ENCODE measurements around the gene C20orf144.
"Not testable (repeated sequence)": the region's sequence is repeated elsewhere in the genome, so short reads cannot be mapped to it uniquely, and the experiment has no call there.

Gene C20orf144

DNA sequence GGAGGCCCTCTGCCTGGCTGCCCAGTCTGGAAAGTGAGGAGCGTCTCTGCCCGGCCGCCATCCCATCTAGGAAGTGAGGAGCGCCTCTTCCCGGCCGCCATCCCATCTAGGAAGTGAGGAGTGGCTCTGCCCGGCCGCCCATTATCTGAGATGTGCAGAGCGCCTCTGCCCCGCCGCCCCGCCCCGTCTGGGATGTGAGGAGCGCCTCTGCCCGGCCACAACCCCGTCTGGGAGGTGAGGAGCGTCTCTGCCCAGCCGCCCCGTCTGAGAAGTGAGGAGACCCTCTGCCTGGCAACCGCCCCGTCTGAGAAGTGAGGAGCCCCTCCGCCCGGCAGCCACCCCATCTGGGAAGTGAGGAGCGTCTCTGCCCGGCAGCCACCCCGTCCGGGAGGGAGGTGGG, 36.8 kb downstream of the C20orf144 start:
- H3K9me3 ChIP-seq (ENCODE audit: control insufficient read depth, low read length); H3K27me3 ChIP-seq (ENCODE audit: control insufficient read depth, insufficient read depth, low read length, poor library complexity, severe bottlenecking); H3K27ac ChIP-seq (ENCODE audit: insufficient read depth, low read depth, low read length, poor library complexity, severe bottlenecking); H3K4me1 ChIP-seq (ENCODE audit: control insufficient read depth, insufficient read depth, low read length); H3K4me3 ChIP-seq (ENCODE audit: insufficient read depth, low read depth, low read length); H3K36me3 ChIP-seq (ENCODE audit: control insufficient read depth, insufficient read depth, low read length): not testable (repeated sequence)
- 93 to 97% methylated on average over 17 to 23 of the region's 27 CpGs for WGBS, 2 experiments

DNA sequence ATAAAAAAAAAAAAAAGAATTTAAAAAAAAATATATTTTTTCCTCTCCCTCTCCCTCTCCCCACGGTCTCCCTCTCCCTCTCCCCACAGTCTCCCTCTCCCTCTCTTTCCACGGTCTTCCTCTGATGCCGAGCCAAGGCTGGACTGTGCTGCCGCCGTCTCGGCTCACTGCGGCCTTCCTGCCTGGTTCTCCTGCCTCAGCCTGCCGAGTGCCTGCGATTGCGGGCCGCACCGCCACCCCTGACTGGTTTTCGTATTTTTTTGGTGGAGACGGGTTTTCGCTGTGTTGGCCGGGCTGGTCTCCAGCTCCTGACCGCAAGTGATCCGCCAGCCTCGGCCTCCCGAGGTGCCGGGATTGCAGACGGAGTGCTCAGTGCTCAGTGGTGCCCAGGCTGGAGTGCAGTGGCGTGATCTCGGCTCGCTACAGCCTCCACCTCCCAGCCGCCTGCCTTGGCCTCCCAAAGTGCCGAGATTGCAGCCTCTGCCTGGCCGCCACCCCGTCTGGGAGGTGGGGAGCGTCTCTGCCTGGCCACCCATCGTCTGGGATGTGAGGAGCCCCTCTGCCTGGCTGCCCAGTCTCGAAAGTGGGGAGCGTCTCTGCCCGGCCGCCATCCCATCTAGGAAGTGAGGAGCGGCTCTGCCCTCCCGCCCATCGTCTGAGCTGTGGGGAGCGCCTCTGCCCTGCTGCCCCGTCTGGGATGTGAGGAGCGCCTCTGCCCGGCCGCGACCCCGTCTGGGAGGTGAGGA, 38.7 kb downstream of the C20orf144 start:
- H3K27ac ChIP-seq (ENCODE audit: insufficient read depth, low read depth, low read length, poor library complexity, severe bottlenecking); H3K4me3 ChIP-seq (ENCODE audit: insufficient read depth, low read depth, low read length); H3K36me3 ChIP-seq (ENCODE audit: control insufficient read depth, insufficient read depth, low read length); H3K9me3 ChIP-seq (ENCODE audit: control insufficient read depth, low read length); H3K27me3 ChIP-seq (ENCODE audit: control insufficient read depth, insufficient read depth, low read length, poor library complexity, severe bottlenecking); H3K4me1 ChIP-seq (ENCODE audit: control insufficient read depth, insufficient read depth, low read length): not testable (repeated sequence)
- 95 to 96% methylated on average over 45 of the region's 45 CpGs for WGBS, 2 experiments

DNA sequence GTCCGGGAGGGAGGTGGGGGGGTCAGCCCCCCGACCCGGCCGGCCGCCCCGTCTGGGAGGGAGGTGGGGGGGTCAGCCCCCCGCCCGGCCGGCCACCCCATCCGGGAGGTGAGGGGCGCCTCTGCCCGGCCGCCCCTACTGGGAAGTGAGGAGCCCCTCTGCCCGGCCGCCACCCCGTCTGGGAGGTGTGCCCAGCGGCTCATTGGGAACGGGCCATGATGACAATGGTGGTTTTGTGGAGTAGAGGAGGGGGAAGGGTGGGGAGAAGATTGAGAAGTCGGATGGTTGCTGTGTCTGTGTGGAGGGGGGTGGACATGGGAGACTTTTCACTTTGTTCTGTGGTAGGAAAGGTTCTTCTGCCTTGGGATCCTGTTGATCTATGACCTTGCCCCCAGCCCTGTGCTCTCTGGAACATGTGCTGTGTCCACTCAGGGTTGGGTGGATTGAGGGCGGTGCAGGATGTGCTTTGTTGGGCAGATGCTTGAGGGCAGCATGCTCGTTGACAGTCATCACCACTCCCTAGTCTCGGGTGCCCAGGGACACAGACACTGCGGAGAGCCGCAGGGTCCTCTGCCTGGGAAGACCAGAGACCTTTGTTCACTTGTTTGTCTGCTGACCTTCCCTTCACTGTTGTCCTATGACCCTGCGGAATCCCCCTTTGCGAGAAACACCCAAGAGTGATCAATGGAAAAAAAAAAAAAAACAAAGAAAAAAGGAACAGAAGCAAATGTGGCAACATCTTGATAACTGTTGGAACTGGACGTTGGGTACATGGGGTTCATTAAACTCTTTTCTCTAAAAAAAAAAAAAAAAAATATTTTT, 39.7 kb downstream of the C20orf144 start:
- Histone ChIP-seq H3K9me3 (ENCODE audit: control insufficient read depth, low read length) (no peaks in the 10 kb centered on the region), H3K36me3 (ENCODE audit: control insufficient read depth, insufficient read depth, low read length) (no peaks in the 10 kb centered on the region), H3K27me3 (ENCODE audit: control insufficient read depth, insufficient read depth, low read length, poor library complexity, severe bottlenecking) (no peaks in the 10 kb centered on the region), H3K4me3 (ENCODE audit: insufficient read depth, low read depth, low read length) (no peak overlapping the region), H3K27ac (ENCODE audit: insufficient read depth, low read depth, low read length, poor library complexity, severe bottlenecking) (no peak overlapping the region), H3K4me1 (ENCODE audit: control insufficient read depth, insufficient read depth, low read length) (no peaks in the 10 kb centered on the region)
- WGBS, 2 experiments = 95 to 97% methylated on average over 27 of the region's 27 CpGs

DNA sequence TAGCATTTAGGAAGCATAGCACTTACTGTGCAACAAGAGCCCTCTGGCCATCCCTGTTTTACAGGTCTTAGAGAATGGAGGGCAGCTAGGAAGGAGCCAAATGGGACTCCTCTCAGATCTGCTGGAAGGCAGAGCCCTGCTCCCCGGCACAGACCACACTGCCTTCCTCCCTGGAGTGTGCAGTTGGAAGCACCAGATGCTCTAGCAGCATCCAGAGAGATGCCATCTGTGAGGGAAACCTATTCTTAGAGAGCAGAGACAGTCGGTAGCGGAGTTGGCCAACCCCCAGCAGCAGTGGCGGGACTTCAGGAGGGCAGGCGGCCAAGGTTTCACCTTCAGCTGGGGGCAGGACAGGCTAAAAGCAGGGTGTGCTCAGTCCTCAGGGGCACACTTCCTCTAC, 40.7 kb downstream of the C20orf144 start:
- no peak overlapping the region for H3K27ac ChIP-seq (ENCODE audit: insufficient read depth, low read depth, low read length, poor library complexity, severe bottlenecking)
- no peaks in the 10 kb centered on the region for H3K36me3 ChIP-seq (ENCODE audit: control insufficient read depth, insufficient read depth, low read length)
- 88 to 92% methylated on average over 5 of the region's 5 CpGs for WGBS, 2 experiments
- no peaks in the 10 kb centered on the region for H3K9me3 ChIP-seq (ENCODE audit: control insufficient read depth, low read length)
- H3K4me3 ChIP-seq (ENCODE audit: insufficient read depth, low read depth, low read length) = no peak overlapping the region
- H3K27me3 ChIP-seq (ENCODE audit: control insufficient read depth, insufficient read depth, low read length, poor library complexity, severe bottlenecking) = no peaks in the 10 kb centered on the region
- H3K4me1 ChIP-seq (ENCODE audit: control insufficient read depth, insufficient read depth, low read length) = no peaks in the 10 kb centered on the region

DNA sequence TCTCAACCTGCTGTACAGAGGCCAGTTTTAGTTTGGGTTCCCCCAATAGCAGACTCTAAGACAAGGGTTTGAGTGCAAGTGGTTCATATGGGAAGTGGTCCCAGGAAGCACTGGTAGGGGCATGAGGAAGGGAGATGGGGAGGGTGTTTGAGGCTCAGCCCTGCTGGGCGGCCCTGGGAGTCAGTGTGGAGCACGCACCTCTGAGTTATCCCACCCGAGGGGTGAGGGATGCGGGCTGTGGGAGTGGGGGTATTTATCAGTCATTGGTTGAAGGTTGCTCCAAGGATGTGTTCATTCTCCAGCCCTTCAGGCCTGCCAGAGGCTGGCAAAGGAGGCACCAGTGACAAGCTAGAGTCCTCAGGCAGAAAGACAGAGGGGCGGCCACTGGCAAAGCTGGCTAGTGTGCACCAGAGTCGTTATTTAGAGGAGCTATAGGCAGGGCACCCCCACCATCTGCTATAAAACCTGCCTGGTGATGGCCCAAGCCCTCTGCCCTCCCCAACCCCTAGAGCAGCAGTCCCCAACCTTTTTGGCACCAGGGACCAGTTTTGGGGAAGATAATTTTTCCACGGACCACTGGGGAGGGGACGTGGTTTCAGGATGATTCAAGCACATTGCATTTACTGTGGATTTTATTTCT, 41.5 kb downstream of the C20orf144 start:
- 88 to 97% methylated on average over 7 of the region's 8 CpGs for WGBS, 2 experiments
- Histone ChIP-seq H3K27me3 (ENCODE audit: control insufficient read depth, insufficient read depth, low read length, poor library complexity, severe bottlenecking) (no peaks in the 10 kb centered on the region), H3K4me1 (ENCODE audit: control insufficient read depth, insufficient read depth, low read length) (no peaks in the 10 kb centered on the region), H3K36me3 (ENCODE audit: control insufficient read depth, insufficient read depth, low read length) (no peaks in the 10 kb centered on the region), H3K27ac (ENCODE audit: insufficient read depth, low read depth, low read length, poor library complexity, severe bottlenecking) (no peak overlapping the region), H3K9me3 (ENCODE audit: control insufficient read depth, low read length) (no peaks in the 10 kb centered on the region), H3K4me3 (ENCODE audit: insufficient read depth, low read depth, low read length) (no peak overlapping the region)

DNA sequence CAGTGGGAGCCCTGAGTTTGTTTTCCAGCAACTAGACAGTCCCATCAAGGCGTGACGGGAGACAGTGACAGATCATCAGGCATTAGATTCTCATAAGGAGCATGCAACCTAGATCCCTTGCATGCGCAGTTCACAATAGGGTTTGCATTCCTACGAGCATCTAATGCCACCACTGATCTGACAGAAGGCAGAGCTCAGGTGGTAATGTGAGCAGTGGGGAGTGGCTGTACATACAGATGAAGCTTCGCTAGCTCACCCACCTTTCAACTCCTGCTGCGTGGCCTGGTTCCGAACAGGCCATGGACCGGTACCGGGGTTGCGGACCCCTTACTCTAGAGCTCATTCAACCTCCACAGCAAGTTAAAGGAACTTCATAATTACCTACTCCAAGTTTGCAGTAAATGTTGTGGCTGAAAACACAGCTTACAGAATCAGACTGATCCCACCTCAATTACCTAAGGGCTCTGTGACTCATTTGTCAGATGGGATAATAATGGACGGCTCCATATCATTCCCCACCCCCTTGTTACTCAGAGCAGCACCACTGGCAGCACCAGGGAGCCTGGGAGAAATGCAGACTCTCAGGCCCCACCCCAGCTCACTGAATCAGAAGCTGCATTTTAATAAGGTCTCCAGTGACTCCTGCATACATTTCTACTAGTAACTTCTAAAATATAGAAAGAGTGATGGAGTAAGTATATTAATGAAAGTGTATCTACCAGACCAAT, 42.2 kb downstream of the C20orf144 start:
- no peak overlapping the region for H3K27ac ChIP-seq (ENCODE audit: insufficient read depth, low read depth, low read length, poor library complexity, severe bottlenecking)
- no peaks in the 10 kb centered on the region for H3K27me3 ChIP-seq (ENCODE audit: control insufficient read depth, insufficient read depth, low read length, poor library complexity, severe bottlenecking)
- no peaks in the 10 kb centered on the region for H3K4me1 ChIP-seq (ENCODE audit: control insufficient read depth, insufficient read depth, low read length)
- H3K4me3 ChIP-seq (ENCODE audit: insufficient read depth, low read depth, low read length) = no peak overlapping the region
- H3K36me3 ChIP-seq (ENCODE audit: control insufficient read depth, insufficient read depth, low read length) = no peaks in the 10 kb centered on the region
- 91 to 94% methylated on average over 11 of the region's 11 CpGs for WGBS, 2 experiments
- H3K9me3 ChIP-seq (ENCODE audit: control insufficient read depth, low read length) = no peaks in the 10 kb centered on the region

DNA sequence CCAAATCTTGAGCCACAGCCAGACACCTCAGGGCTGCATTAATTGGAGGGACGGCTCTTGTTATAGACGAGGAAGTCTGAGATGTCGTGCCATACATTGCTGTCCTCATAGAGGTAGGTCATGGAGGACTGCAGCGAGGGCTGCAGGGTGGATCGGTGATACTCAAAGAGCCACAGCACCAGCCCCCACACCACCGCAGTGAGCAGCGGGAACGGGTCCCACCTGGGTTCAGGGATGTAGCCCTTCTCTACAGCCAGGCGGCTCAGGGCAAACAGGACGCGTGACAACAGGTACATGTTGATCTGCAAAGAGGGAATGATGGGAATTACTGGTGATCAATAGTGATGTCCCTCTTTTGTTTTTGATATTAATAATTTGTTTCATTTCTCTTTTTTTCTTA, 45.5 kb downstream of the C20orf144 start:
- H3K4me1 ChIP-seq (ENCODE audit: control insufficient read depth, insufficient read depth, low read length) = no peaks in the 10 kb centered on the region
- no peaks in the 10 kb centered on the region for H3K27me3 ChIP-seq (ENCODE audit: control insufficient read depth, insufficient read depth, low read length, poor library complexity, severe bottlenecking)
- H3K36me3 ChIP-seq (ENCODE audit: control insufficient read depth, insufficient read depth, low read length) = no peaks in the 10 kb centered on the region
- no peaks in the 10 kb centered on the region for H3K9me3 ChIP-seq (ENCODE audit: control insufficient read depth, low read length)
- H3K27ac ChIP-seq (ENCODE audit: insufficient read depth, low read depth, low read length, poor library complexity, severe bottlenecking) = no peak overlapping the region
- no peak overlapping the region for H3K4me3 ChIP-seq (ENCODE audit: insufficient read depth, low read depth, low read length)
- WGBS, 2 experiments = 92 to 93% methylated on average over 11 of the region's 11 CpGs

DNA sequence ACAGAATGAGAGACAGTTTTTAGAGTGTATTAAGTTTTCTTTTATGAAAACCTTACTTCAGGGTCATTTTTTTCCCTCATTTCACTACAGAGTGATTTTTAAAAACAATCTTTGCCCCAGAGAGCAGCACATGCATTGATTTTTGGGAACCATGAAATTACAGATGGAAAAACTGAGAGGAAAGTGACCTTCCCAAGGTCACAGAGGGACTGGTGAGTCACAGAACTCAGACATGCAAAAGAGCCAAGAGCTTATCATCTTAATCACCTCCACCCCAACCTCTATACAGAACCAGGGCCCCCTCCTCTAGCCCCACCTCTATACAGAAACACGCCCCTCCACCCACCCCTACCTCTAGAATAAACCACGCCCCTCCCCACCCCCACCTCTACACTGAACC, 47.3 kb downstream of the C20orf144 start:
- Histone ChIP-seq H3K9me3 (ENCODE audit: control insufficient read depth, low read length) (no peaks in the 10 kb centered on the region), H3K36me3 (ENCODE audit: control insufficient read depth, insufficient read depth, low read length) (no peaks in the 10 kb centered on the region), H3K27ac (ENCODE audit: insufficient read depth, low read depth, low read length, poor library complexity, severe bottlenecking) (no peak overlapping the region), H3K4me3 (ENCODE audit: insufficient read depth, low read depth, low read length) (no peak overlapping the region), H3K4me1 (ENCODE audit: control insufficient read depth, insufficient read depth, low read length) (no peaks in the 10 kb centered on the region), H3K27me3 (ENCODE audit: control insufficient read depth, insufficient read depth, low read length, poor library complexity, severe bottlenecking) (no peaks in the 10 kb centered on the region)
- 71 to 91% methylated on average over 1 to 2 of the region's 2 CpGs for WGBS, 2 experiments

DNA sequence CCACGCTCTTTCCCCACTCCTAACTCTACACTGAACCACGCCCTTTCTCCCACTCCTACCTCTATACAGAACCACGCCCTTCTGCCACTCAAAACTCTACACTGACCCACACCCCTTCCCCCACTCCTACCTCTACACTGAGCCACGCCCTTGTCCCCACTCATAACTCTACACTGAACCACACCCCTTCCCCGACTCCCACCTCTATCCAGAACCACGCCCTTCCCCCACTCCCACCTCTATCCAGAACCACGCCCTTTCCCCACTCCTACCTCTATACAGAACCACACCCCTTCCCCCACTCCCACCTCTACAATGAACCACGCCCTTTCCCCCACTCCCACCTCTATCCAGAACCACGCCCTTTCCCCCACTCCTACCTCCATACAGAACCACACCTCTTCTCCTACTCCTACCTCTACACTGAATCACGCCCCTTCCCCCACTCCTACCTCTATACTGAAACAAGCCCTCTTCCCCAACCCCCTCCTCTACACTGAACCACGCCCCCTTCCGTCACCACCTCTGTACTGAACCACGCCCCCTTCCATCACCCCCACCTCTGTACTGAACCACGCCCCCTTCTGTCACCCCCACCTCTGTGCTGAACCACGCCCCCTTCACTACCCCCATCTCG, 47.9 kb downstream of the C20orf144 start:
- Histone ChIP-seq H3K27me3 (ENCODE audit: control insufficient read depth, insufficient read depth, low read length, poor library complexity, severe bottlenecking) (no peaks in the 10 kb centered on the region), H3K36me3 (ENCODE audit: control insufficient read depth, insufficient read depth, low read length) (no peaks in the 10 kb centered on the region), H3K4me3 (ENCODE audit: insufficient read depth, low read depth, low read length) (no peak overlapping the region), H3K27ac (ENCODE audit: insufficient read depth, low read depth, low read length, poor library complexity, severe bottlenecking) (no peak overlapping the region), H3K9me3 (ENCODE audit: control insufficient read depth, low read length) (no peaks in the 10 kb centered on the region), H3K4me1 (ENCODE audit: control insufficient read depth, insufficient read depth, low read length) (no peaks in the 10 kb centered on the region)
- WGBS, 2 experiments = 89 to 92% methylated on average over 13 to 14 of the region's 16 CpGs

Data from ectodermal cell (in vitro differentiated cells).